Tibial nerve (tissue), 4 donors: Measurements from ENCODE around the gene JUND.

Experiments
- CTCF ChIP-seq, 5 experiments: fragments of 200-600 bp in 3 of 5; fragments of 450-650 bp in 2 of 5; sonication (generic) in 3 of 5; IDR thresholded peaks; one replicate each; pipeline ENCODE4 v1.5.1; 2016 to 2019; ENCODE audit warnings: antibody characterized with exemption in 5 of 5, mild to moderate bottlenecking in 3 of 5, moderate library complexity in 2 of 5
- EP300 ChIP-seq, 2 donors: sonication (generic); formaldehyde crosslinking; IDR thresholded peaks; one replicate each; pipeline ENCODE4 v1.6.1; 2017; ENCODE audit warnings: antibody characterized with exemption in 2 of 2, mild to moderate bottlenecking in 1 of 2
- POLR2A ChIP-seq, 2 donors: fragments of 450-650 bp; IDR thresholded peaks; one replicate each; pipeline ENCODE4 v1.6.1; 2017; ENCODE audit warnings: antibody characterized with exemption in 2 of 2, mild to moderate bottlenecking in 2 of 2, moderate library complexity in 2 of 2

GRCh38 chr19:18231775-18232174, 49.6 kb downstream of the JUND start:
- TF ChIP-seq POLR2A (IDR thresholded peaks at IDR 0.05) (no peak), CTCF (IDR thresholded peaks at IDR 0.05) (no peak), EP300 (IDR thresholded peaks at IDR 0.05) (no peak)
